Heart right ventricle (tissue), 16 donors: Measurements from ENCODE around the gene KRT8. TPM values are rescaled to one million over a fixed set of nuclear protein-coding genes. Genes with fewer than 3 reads are reported as not detected.

ENCODE experiments used
- ATAC-seq, 8 donors: fragments of 200-7000 bp; cut with Tn5 transposase; one replicate each; pipeline ENCODE4 v1.9.1; 2020; ENCODE audit warnings: mild to moderate bottlenecking in 8 of 8, moderate library complexity in 8 of 8, moderate number of reproducible peaks in 1 of 8
- DNase-seq, 2 donors: peaks; one replicate each; pipeline ENCODE4 v3.0.0-alpha.2; 2020
- H3K27ac ChIP-seq, 10 donors: fragments of 200-600 bp; sonication (generic) in 2 of 10; one replicate each; pipeline versions ENCODE4 v1.5.0 to v1.8.0; 2020 to 2022; ENCODE audit warnings: mild to moderate bottlenecking in 3 of 10
- H3K27me3 ChIP-seq, 7 donors: fragments of 200-600 bp; one replicate each; pipeline ENCODE4 v1.8.0; 2021 to 2022; ENCODE audit warnings: mild to moderate bottlenecking in 2 of 7
- H3K36me3 ChIP-seq, 9 donors: fragments of 200-600 bp; sonication (generic) in 1 of 9; one replicate each; pipeline versions ENCODE4 v1.5.0 to v1.8.0; 2020 to 2022; ENCODE audit warnings: mild to moderate bottlenecking in 2 of 9
- H3K4me1 ChIP-seq, 9 donors: fragments of 200-600 bp; sonication (generic) in 1 of 9; one replicate each; pipeline versions ENCODE4 v1.5.0 to v1.8.0; 2020 to 2022; ENCODE audit warnings: mild to moderate bottlenecking in 4 of 9
- H3K4me3 ChIP-seq, 10 donors: fragments of 200-600 bp; sonication (generic) in 2 of 10; one replicate each; pipeline versions ENCODE4 v1.5.0 to v1.8.0; 2020 to 2022; ENCODE audit warnings: mild to moderate bottlenecking in 7 of 10, moderate library complexity in 2 of 10
- H3K9me3 ChIP-seq, 11 donors: fragments of 200-600 bp in 10 of 11; sonication (generic) in 2 of 11; one replicate each; pipeline versions ENCODE4 v1.5.0 to v1.8.0; 2013 to 2022; ENCODE audit warnings: mild to moderate bottlenecking in 2 of 11, control low read depth in 1 of 11, moderate library complexity in 1 of 11
- CTCF ChIP-seq, 9 donors: fragments of 200-600 bp; sonication (generic) in 2 of 9; IDR thresholded peaks; one replicate each; pipeline versions ENCODE4 v1.5.0 to v1.8.0; 2021 to 2022; ENCODE audit warnings: antibody characterized with exemption in 9 of 9, mild to moderate bottlenecking in 5 of 9, moderate library complexity in 1 of 9
- WGBS, 2 donors: extraction: QIAGEN DNeasy Blood & Tissue Kit; methylation state at CpG; one replicate each; pipeline ENCODE4 v1.1.7; 2013; ENCODE audit warnings: inconsistent platforms in 1 of 2; 5-methylcytosine and 5-hydroxymethylcytosine counted together
- intact Hi-C, 10 donors: fragments of 100-400 bp; cut with DNase I; formaldehyde crosslinking; loops; one replicate each; pipeline versions ENCODE4 v1.11.1 to v1.14.2; 2022
- polyA plus RNA-seq, 2 donors: library from polyadenylated mRNA; stranded (reverse); fragments of 200-250 nt; gene quantifications; one replicate each; pipeline ENCODE4 v1.2.3, GENCODE V29; 2013
- total RNA-seq, 10 donors: library from RNA; stranded (reverse); fragmentation: NEBNext Ultra II Directional in 3 of 10; extraction: Animal tissue kit (Norgen Biotek cat#: 25700) in 3 of 10; gene quantifications; one replicate each; pipeline versions ENCODE4 v1.2.1 to v1.2.4, GENCODE V29; 2021 to 2023
- donor health status: Arrhythmogenic right ventricular cardiomyopathy.
- donor health status: ischemic (EF 13 %, LVEDD 7.1; RV severe dilation, severe dysfunction).
- donor health status: healthy with polysubstance abuse.
- donor health status: DM: no; HTN: yes; CAD: no.
- donor health status: DM: no; HTN: no; CAD: no.
- donor health status: ischemic (EF 25% LVEDD 6.9; RV normal size, moderate dysfunction).
- donor health status: ischemic (EF 25% LVEDD 5.7; RV mildly dilated, moderate dysfunction).
- donor health status: healthy.
- donor health status: DM: yes; HTN: yes; CAD: no.
- donor health status: Ischemic cardiomyopathy.
- donor health status: ischemic (EF 35%, LVEDD 5.7; RV mildly dilated, moderate dysfunction).
- donor health status: nonischemic (EF 11% LVEDD 7.7; RV severe dilation, severe dysfunction).
- donor health status: DM: yes; HTN: yes; CAD: no.
- donor health status: PGD.
- donor health status: ischemic (EF 29% LVEDD 5.4; RV normal size, mild dysfunction).
- donor health status: nonischemic (EF 23%, LVEDD 6.1; RV moderate dilation, normal function).

The KRT8 gene
- total and polyA plus RNA-seq, 12 donors = 52.1 to 161 (median 112) TPM

DNA sequence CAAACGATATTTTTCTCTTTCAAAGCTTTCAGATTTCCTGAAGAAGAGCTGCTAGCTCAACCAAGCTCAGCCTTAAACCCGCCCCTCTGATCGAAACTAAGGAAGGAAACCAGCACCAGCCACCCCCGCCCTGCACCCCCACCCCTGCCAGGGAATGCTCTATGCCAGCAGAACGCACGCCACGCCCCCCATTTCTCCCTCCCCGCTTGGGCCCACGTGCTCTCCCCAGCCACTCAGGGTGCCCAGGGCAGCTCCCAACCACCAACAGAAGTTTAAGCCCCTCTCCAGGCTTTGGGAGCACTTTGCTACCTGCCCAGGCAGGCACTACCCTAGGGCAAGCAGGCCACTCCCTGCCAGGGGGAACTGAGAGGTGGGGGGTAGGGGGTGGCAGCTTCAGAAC is 37.2 kb downstream of the KRT8 start:
- no peak for TF ChIP-seq CTCF (IDR thresholded peaks at IDR 0.05)
- Histone ChIP-seq H3K27me3 (no peaks in the 10 kb centered on the region), H3K4me3 (no peak overlapping the region), H3K9me3 (no peaks in the 10 kb centered on the region), H3K27ac (no peak overlapping the region), H3K36me3 (no peaks in the 10 kb centered on the region), H3K4me1 (peaks cover 0 to 26% (median 12%) of the 10 kb centered on the region in 9 donors)
- peak; percentile 54 to 66 for DNase-seq
- ATAC-seq = peak in 6 of 8 donors; percentile 8 to 68 (median 42)
- WGBS, 2 donors = 51 to 62% methylated on average over 9 of the region's 9 CpGs
- intact Hi-C loops = loop anchor here in 6 of 10 donors (5.0 to 10.0 kb wide), 3 partner anchors 200 to 285 kb away; no protein-coding TSS in a partner anchor

DNA sequence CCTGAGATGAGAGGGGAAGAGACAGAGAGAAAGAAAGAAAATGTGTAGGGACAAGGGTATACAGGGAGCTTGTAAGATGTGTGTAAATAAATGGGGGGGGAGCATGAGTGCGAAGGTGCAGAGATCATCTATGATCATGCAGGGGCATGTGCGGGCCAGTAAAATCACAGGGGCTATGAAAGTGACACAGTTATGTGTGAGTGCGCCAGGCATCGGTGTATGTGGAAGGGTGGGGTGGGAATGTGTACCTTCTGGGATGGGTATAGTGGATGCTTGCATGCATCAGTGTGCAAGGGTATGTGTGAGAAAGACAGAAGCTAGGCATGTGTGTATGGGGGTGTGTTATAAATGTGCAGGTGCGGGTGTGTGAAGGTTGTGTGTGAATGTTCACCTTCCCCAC is 37.7 kb downstream of the KRT8 start:
- H3K9me3 ChIP-seq = no peaks in the 10 kb centered on the region
- no peak overlapping the region for H3K27ac ChIP-seq
- DNase-seq (no peak), ATAC-seq (no peak)
- H3K4me3 ChIP-seq = no peak overlapping the region
- H3K4me1 ChIP-seq = peaks cover 0 to 25% (median 12%) of the 10 kb centered on the region in 9 donors
- no peak for TF ChIP-seq CTCF (IDR thresholded peaks at IDR 0.05)
- no peaks in the 10 kb centered on the region for H3K36me3 ChIP-seq
- intact Hi-C loops = loop anchor here in 6 of 10 donors (5.0 to 10.0 kb wide), 3 partner anchors 200 to 285 kb away; no protein-coding TSS in a partner anchor
- WGBS, 2 donors = 93 to 97% methylated on average over 5 of the region's 5 CpGs
- H3K27me3 ChIP-seq = no peaks in the 10 kb centered on the region

DNA sequence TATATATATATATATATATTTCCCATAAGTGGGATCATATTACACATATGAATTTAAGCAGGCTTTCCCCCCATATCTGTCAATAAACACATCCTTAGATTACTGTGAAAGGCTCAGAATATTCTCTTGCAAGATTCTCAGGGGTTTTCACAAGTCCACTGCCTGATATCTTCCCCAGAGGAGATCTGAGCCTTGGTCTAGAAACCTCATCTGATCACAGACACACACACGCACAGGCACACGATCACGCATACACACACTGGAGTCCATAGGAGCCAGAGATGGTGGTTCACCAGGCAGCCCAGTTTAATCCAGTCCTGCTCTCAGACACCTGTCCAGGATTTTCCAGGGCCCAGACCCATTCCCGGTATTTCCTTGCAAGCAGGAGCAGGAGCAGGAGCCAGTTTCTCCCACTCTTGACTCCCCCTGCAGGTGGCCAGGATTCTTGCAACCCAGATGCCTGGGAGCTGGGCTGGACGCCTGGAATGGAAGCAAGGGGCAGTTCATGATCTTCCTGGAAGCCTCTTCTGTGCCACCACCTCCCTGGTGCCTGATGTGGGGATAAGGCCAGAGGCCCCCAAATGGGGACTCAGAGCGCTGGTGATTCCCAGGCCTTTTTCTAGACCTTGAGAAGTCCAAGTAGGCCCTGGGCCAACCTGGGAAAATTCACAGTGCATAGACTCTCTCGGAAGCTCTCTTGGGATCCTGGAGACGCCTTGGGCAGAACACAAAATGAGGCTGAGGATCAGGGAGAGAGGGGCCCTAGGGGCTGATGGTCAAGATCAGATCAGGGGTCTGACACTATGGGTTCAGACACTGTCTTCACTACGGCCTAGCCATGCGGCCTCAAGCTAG is 39.6 kb downstream of the KRT8 start:
- peak; percentile 50 to 62 for DNase-seq

More for the DNA sequence above, 39.6 kb downstream of the KRT8 start:
- H3K4me3 ChIP-seq = no peak overlapping the region
- peaks cover 0 to 6% (median 0%) of the 10 kb centered on the region in 9 donors for H3K4me1 ChIP-seq
- H3K36me3 ChIP-seq = no peaks in the 10 kb centered on the region
- H3K9me3 ChIP-seq = no peaks in the 10 kb centered on the region
- TF ChIP-seq CTCF (IDR thresholded peaks at IDR 0.05) = peak; percentile 47 to 77 (median 75)
- H3K27me3 ChIP-seq = no peaks in the 10 kb centered on the region
- intact Hi-C loops = loop anchor here in 7 of 10 donors (1.0 to 10.0 kb wide), 4 partner anchors 198 to 283 kb away; no protein-coding TSS in a partner anchor
- peak in 7 of 8 donors; percentile 50 to 76 (median 60) for ATAC-seq
- no peak overlapping the region for H3K27ac ChIP-seq
- WGBS, 2 donors = 49 to 51% methylated on average over 10 of the region's 10 CpGs
